OCI-LY7 (cell line): Measurements from ENCODE around the gene ADH7. TPM values are rescaled to one million over a fixed set of nuclear protein-coding genes. Genes with fewer than 3 reads are reported as not detected.

Experiments used
- BruUV-seq: library from RNA; stranded (reverse); fragments of 400-500 nt; replicated peaks from 2 replicates; lab custom pipeline; 2021; lab: Mats Ljungman, UMichigan
- CTCF ChIA-PET: fragments of 300-600 bp; sonication (Branson Sonifier 250); formaldehyde crosslinking; loops from one replicate; lab custom pipeline; 2022; ENCODE audit warnings: antibody characterized with exemption; ENCODE audit not compliant: unreplicated experiment; lab: Charles Lee
- POLR2A ChIA-PET: fragments of 300-600 bp; sonication (Branson Sonifier 250); formaldehyde crosslinking; loops from one replicate; lab custom pipeline; 2022; ENCODE audit warnings: antibody characterized with exemption; lab: Charles Lee
- DNase-seq: peaks from one replicate; pipeline ENCODE4 v3.0.0-alpha.2; 2015; ENCODE audit warnings: low spot score
- H2AFZ ChIP-seq: fragments of 200-600 bp; sonication (generic), shearing (Covaris generic); 2 replicates; pipeline ENCODE4 v1.6.1; 2014; ENCODE audit warnings: mild to moderate bottlenecking, antibody characterized with exemption, low read length, moderate library complexity
- H3K27ac ChIP-seq: fragments of 200-600 bp; sonication (generic); 2 replicates; pipeline ENCODE4 v1.5.1; 2014; ENCODE audit warnings: mixed run types, low read depth, mild to moderate bottlenecking, moderate library complexity, low read length, inconsistent platforms; ENCODE audit not compliant: poor library complexity, severe bottlenecking
- H3K36me3 ChIP-seq: fragments of 200-600 bp; sonication (generic); 2 replicates; pipeline ENCODE4 v1.6.1; 2014; ENCODE audit warnings: mild to moderate bottlenecking, antibody characterized with exemption, low read length, moderate library complexity, mixed read lengths; ENCODE audit not compliant: insufficient read depth
- H3K4me1 ChIP-seq: fragments of 200-600 bp; sonication (generic); 2 replicates; pipeline ENCODE4 v1.5.1; 2014; ENCODE audit warnings: mild to moderate bottlenecking, low read length; ENCODE audit not compliant: insufficient read depth, poor library complexity, severe bottlenecking
- H3K4me2 ChIP-seq: fragments of 200-600 bp; sonication (generic); 2 replicates; pipeline ENCODE4 v1.6.1; 2014; ENCODE audit warnings: mild to moderate bottlenecking, low read length
- H3K4me3 ChIP-seq: fragments of 200-600 bp; sonication (generic); 2 replicates; pipeline ENCODE4 v1.5.1; 2014; ENCODE audit warnings: mild to moderate bottlenecking, low read depth, low read length; ENCODE audit not compliant: poor library complexity, severe bottlenecking
- H3K79me2 ChIP-seq: fragments of 200-600 bp; sonication (generic); 2 replicates; pipeline ENCODE4 v1.6.1; 2016; ENCODE audit warnings: low read depth, mild to moderate bottlenecking, low read length, moderate library complexity, mixed read lengths; ENCODE audit not compliant: insufficient read depth
- H3K9me2 ChIP-seq: fragments of 200-600 bp; sonication (generic); 2 replicates; pipeline ENCODE4 v1.6.1; 2016; ENCODE audit warnings: mild to moderate bottlenecking, low read length, mixed read lengths; ENCODE audit not compliant: insufficient read depth
- H3K9me3 ChIP-seq: fragments of 200-600 bp; sonication (generic); 2 replicates; pipeline ENCODE4 v1.6.1; 2014; ENCODE audit warnings: mild to moderate bottlenecking, mixed run types, low read length, mixed read lengths
- H4K20me1 ChIP-seq: fragments of 200-600 bp; sonication (generic); 2 replicates; pipeline ENCODE4 v1.6.1; 2014; ENCODE audit warnings: mild to moderate bottlenecking, antibody characterized with exemption, low read length, moderate library complexity, mixed read lengths; ENCODE audit not compliant: insufficient read depth
- CTCF ChIP-seq: fragments of 200-600 bp; sonication (generic); conservative IDR thresholded peaks from 2 replicates; pipeline ENCODE4 v1.5.1; 2014; ENCODE audit warnings: mild to moderate bottlenecking, antibody characterized with exemption, low read length, moderate library complexity, mixed read lengths
- EZH2phosphoT487 ChIP-seq: fragments of 200-600 bp; sonication (generic); IDR thresholded peaks from 2 replicates; pipeline ENCODE4 v1.6.1; 2018; ENCODE audit warnings: low read depth, borderline replicate concordance, mild to moderate bottlenecking, mixed run types, antibody characterized with exemption, low read length, moderate library complexity, mixed read lengths
- intact Hi-C: fragments of 100-400 bp; cut with micrococcal nuclease; formaldehyde crosslinking; loops from one replicate; pipeline ENCODE4 v1.10.0; 2022; ENCODE audit not compliant: unreplicated experiment
- total RNA-seq, 2 experiments: library from RNA; depleted of rRNA in 1 of 2; stranded (reverse); fragments of >200 nt in 1 of 2; shearing (Covaris generic) in 1 of 2; gene quantifications; 2 replicates each; pipeline ENCODE4 v1.2.3, GENCODE V29; 2014 to 2022

ADH7 gene
- total RNA-seq, 2 experiments from 2014 or later = not detected

GRCh38 chr4:99404595-99405287 is 30.4 kb downstream of the ADH7 start:
- H3K4me2 ChIP-seq = no peak overlapping the region
- no peaks in the 10 kb centered on the region for H4K20me1 ChIP-seq
- no peaks in the 10 kb centered on the region for H3K36me3 ChIP-seq
- CTCF ChIA-PET = no interaction called here
- no peak for DNase-seq
- no peaks in the 10 kb centered on the region for H3K79me2 ChIP-seq
- intact Hi-C loops = loop anchor here (1.0 to 10.0 kb wide), 5 partner anchors 286 to 1260 kb away; partner anchors contain the start of genes METAP1 and STPG2
- H2AFZ ChIP-seq = no peak overlapping the region
- no peaks in the 10 kb centered on the region for H3K9me2 ChIP-seq
- POLR2A ChIA-PET = interaction anchor here (1.1 kb wide), 1 partner anchor 21 kb away, joined by 3 read pairs; no protein-coding TSS in a partner anchor
- no TSS peak for BruUV-seq
- H3K9me3 ChIP-seq = no peaks in the 10 kb centered on the region
- no peaks in the 10 kb centered on the region for H3K4me1 ChIP-seq
- H3K4me3 ChIP-seq = no peak overlapping the region
- H3K27ac ChIP-seq = no peak overlapping the region
- TF ChIP-seq CTCF (no peak), EZH2phosphoT487 (no peak)

- H3K4me2 ChIP-seq = no peak overlapping the region
- H4K20me1 ChIP-seq = no peaks in the 10 kb centered on the region
- no TSS peak for BruUV-seq
- no peaks in the 10 kb centered on the region for H3K4me1 ChIP-seq
- H2AFZ ChIP-seq = no peak overlapping the region
- no peak overlapping the region for H3K27ac ChIP-seq
- no peaks in the 10 kb centered on the region for H3K36me3 ChIP-seq
- TF ChIP-seq CTCF (no peak), EZH2phosphoT487 (no peak)
- H3K9me2 ChIP-seq = no peaks in the 10 kb centered on the region
- no peak for DNase-seq
- H3K9me3 ChIP-seq = no peaks in the 10 kb centered on the region
- POLR2A ChIA-PET = interaction anchor here (0.8 to 1.1 kb wide), 3 partner anchors 20 to 140 kb away, joined by 3 read pairs; no protein-coding TSS in a partner anchor
- intact Hi-C loops = loop anchor here (2.0 to 10.0 kb wide), 4 partner anchors 285 to 1259 kb away; partner anchors contain the start of gene STPG2
- H3K4me3 ChIP-seq = no peak overlapping the region
- CTCF ChIA-PET = interaction anchor here (0.8 kb wide), 1 partner anchor 1260 kb away, joined by 3 read pairs; the partner anchor contains the start of gene STPG2
- no peaks in the 10 kb centered on the region for H3K79me2 ChIP-seq
Measured at GRCh38 chr4:99403380-99404184, 31.6 kb downstream of the ADH7 start.
